ENCODE measurements around the gene EXOSC6.

DNA sequence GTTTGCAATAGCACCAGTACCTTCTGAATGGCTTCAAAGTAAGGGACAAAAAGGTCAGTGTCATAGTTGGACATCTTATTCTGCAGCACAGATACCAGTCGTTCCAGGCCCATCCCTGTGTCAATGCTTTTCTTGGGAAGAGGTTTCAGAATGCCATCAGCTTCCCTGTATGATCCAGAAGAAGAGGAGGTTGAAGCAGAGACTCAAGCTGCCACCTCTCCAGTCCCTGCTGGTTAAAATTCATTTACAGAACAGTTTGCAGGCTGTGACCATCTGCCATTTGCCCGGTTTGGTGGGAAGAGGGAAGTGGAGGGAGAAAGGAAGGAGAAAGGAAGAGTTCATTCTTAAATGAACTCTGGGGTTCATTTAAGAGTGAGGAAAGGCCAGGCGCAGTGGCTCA lies 18.4 kb upstream of the EXOSC6 start:
- TF ChIP-seq CTCF (IDR thresholded peaks at IDR 0.05): no peak
- no peak for TF ChIP-seq POLR2AphosphoS5 (IDR thresholded peaks at IDR 0.05; ENCODE audit: low read depth, low read length)
- TF ChIP-seq SIN3A (IDR thresholded peaks at IDR 0.05; ENCODE audit: borderline replicate concordance, insufficient read depth, low read depth, low read length): no peak
- TF ChIP-seq TCF7L2 (IDR thresholded peaks at IDR 0.05; ENCODE audit: low read depth, low read length): no peak
